C4-2B (cell line): ENCODE data around the gene KRT23.

Experiments used
- ZFX ChIP-seq: fragments of 450-650 bp; IDR thresholded peaks from 2 replicates; pipeline ENCODE4 v1.6.1; 2017
- TF ChIP-seq, protein P1 (sequence below): fragments of 450-650 bp; conservative IDR thresholded peaks from 2 replicates; pipeline ENCODE4 v1.5.1; 2017; ENCODE audit warnings: mild to moderate bottlenecking

DNA sequence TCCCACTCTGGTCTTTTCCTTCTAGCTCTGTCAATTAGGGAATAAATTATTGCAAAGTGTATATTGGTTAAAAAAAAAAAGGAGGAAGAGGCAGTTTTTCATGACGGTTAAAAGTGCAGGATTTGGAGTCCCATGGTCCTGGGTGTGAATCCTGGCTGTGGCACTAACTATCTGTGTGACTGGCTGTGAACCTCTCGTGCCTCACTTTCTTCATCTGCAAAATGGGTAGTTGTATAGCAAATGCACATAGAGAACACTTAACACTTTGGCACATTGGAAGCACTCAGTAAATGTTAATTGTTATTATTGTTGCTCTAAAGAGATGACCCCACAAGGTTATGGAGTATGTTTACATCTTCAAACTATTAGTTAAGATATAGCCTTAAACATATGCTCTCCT lies 10.5 kb upstream of the KRT23 start:
- TF ChIP-seq, protein P1, sequence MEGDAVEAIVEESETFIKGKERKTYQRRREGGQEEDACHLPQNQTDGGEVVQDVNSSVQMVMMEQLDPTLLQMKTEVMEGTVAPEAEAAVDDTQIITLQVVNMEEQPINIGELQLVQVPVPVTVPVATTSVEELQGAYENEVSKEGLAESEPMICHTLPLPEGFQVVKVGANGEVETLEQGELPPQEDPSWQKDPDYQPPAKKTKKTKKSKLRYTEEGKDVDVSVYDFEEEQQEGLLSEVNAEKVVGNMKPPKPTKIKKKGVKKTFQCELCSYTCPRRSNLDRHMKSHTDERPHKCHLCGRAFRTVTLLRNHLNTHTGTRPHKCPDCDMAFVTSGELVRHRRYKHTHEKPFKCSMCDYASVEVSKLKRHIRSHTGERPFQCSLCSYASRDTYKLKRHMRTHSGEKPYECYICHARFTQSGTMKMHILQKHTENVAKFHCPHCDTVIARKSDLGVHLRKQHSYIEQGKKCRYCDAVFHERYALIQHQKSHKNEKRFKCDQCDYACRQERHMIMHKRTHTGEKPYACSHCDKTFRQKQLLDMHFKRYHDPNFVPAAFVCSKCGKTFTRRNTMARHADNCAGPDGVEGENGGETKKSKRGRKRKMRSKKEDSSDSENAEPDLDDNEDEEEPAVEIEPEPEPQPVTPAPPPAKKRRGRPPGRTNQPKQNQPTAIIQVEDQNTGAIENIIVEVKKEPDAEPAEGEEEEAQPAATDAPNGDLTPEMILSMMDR: no peak
- no peak for TF ChIP-seq ZFX
